HG03045 (cell line): ENCODE data around the gene ATF7IP2.
"Not testable (repeated sequence)": the region's sequence is repeated elsewhere in the genome, so short reads cannot be mapped to it uniquely, and the experiment has no call there.

Experiments used
- ATAC-seq: cut with Tn5 transposase; IDR thresholded peaks from one replicate; pipeline ENCODE4 v1.9.1; 2021; ENCODE audit warnings: mild to moderate bottlenecking, moderate library complexity; ENCODE audit not compliant: unreplicated experiment

ATF7IP2 gene

DNA sequence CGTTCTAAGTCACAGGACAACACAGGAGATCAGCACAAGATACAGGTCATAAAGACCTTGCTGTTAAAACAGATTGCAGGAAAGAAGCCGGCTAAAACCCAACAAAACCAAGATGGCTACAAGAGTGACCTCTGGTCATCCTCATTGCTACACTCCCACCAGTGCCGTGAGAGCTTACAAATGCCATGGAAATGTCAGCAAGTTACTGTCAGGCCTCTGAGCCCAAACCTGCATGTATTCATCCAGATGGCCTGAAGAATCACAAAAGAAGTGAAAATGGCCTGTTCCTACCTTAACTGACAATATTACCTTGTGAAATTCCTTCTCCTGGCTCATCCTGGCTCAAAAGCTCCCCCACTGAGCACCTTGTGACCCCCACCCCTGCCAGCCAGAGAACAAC, 119.4 kb downstream of the ATF7IP2 start:
- ATAC-seq: not testable (repeated sequence)

DNA sequence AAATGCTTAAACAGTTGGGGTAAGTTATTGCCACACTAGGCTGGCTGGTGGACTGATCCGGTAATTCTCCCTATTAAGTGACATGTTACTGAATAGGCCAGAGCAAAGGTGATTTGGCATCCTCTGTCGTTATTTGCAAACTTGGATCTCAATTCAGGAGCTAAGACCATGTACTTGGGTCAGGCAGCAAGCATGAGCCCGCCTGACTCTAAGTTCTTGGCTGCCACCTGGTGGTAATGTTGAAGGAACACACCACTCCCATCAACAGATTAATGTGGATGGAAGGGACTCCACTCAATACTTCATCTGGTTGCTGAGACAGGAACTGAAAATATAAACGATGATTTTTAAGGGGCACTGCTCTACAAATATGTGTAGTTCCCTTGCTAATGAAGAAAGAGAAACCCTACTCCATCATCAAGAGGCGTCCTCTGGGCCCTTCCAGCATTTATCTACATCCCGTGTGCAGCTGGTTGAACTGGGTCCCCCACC, 123.7 kb downstream of the ATF7IP2 start:
- peak; percentile 69 for ATAC-seq

DNA sequence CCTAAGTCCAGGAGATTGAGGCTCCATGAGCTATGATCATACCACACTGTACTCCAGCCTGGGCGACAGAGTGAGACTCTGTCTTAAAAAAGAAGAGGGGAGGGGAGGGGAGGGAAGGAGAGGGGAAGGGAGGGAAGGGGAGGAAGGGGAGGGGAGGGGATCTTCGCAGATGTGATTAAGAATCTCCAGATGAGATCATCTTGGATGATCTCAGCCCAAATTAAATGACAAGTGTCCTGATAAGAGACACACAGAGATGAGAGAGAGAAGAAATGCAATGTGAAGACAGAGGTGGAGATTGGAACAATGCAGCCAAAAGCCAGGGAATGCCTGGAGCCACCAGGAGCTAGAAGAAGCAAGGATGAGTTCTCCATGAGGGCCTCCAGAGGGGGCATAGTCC, 124.4 kb downstream of the ATF7IP2 start:
- ATAC-seq: no peak

DNA sequence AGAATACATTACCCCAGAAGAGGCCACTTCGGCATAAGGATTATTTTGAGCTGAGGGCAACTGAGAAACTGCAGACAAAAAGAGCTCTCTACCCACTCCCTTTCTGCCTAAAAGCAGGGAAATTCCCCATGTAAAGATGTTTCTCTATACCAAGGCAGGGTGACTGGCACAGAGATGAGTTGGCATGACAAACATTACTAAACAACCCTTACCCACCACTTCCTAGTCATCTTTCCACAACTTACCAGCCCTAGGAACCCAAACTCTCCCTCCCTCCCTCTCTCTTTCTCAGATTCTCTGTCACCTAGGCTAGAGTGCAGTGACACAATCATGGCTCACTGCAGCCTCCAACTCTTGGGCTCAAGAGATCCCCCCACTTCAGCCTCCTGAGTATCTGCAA, 126.0 kb downstream of the ATF7IP2 start:
- ATAC-seq: no peak

DNA sequence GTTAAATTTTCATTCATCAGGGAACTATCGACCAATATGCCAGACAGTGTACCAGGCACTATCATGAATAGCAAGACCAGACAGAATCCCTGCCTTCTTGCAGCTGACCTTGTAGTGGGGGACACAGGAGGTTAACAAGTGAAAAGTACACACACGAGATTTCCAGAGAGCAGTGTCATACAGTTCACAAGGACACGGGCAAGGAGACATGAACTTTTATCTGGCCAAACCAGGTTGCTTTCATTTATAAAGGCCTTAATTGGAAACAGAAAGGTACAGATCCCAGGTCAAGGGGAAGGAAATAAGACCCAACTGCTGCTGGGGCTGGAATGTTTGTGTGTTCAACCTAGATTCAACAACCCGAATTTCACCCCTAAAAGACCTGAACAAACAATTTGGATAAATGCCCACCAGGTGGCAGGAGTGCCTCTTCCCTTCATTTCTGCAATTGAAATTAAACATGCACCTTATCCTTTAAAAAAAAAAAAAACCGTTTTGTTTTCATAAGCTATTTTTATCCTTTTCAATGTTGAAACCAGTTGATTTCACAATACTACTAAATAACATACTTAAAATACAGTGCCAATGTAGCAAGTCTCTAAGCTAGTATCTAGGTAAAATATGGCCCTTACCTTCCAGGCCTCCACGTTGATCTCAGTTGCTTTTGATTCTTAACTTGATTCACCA, 128.7 kb downstream of the ATF7IP2 start:
- ATAC-seq: no peak

DNA sequence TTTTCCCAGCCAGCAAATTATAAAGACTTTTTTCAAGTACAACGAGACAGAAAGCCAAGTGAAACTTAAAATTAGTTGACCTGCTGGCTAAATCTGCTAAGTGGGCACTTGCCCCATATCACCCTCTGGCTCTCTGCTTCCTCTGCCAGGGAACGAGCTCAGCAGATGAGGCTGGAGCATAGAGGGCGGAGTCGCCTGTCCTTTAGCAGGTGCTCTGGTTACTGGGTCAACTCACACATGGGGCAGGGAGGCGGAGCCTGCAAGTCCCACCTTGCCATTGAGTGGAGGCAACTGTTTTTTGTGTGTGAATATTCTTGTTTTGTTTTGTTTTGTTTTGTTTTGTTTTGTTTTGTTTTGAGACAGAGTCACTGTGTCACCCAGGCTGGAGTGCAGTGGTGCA, 132.0 kb downstream of the ATF7IP2 start:
- ATAC-seq: no peak

DNA sequence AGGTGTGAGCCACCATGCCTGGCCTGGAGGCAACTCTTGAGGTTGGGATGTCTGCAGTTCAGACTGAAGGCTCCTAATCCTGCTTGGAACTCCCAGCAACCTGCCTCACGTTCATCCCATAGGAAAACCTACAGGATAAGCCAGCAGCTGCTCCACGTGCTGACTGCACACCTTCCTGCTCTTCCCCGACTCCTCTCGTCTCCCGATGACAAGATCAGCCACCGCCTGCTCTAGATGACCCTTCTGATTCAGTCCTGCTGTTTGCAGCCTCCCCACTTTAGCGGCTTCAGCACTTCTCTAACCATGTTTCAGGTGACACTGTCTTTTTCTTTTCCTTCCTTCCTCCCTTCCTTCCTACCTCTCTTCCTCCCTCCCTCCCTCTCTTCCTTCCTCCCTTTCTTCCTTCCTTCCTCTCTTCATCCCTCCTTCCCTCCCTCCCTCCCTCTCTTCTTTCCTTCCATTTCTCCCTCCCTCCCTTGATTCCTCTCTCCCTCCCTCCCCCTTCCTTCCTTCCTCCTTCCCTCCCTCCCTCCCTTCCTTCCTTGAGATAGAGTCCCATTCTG, 132.7 kb downstream of the ATF7IP2 start:
- no peak for ATAC-seq

DNA sequence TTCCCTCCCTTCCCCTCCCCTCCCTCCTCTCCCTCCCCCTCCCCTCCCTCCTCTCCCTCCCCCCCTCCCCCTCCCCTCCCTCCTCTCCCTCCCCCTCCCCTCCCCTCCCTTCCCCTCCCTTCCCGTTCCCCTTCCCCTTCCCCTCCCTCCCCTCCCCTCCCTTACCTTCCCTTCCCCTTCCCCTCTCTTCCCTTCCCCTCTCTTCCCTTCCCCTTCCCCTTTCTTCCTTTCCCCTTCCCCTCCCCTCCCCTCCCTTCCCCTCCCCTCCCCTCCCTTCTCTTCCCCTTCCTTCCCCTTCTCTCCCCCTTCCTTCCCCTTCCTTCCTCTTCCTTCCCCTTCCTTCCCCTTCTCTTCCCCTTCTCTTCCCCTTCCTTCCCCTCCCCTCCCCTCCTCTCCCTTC, 133.4 kb downstream of the ATF7IP2 start:
- no peak for ATAC-seq

DNA sequence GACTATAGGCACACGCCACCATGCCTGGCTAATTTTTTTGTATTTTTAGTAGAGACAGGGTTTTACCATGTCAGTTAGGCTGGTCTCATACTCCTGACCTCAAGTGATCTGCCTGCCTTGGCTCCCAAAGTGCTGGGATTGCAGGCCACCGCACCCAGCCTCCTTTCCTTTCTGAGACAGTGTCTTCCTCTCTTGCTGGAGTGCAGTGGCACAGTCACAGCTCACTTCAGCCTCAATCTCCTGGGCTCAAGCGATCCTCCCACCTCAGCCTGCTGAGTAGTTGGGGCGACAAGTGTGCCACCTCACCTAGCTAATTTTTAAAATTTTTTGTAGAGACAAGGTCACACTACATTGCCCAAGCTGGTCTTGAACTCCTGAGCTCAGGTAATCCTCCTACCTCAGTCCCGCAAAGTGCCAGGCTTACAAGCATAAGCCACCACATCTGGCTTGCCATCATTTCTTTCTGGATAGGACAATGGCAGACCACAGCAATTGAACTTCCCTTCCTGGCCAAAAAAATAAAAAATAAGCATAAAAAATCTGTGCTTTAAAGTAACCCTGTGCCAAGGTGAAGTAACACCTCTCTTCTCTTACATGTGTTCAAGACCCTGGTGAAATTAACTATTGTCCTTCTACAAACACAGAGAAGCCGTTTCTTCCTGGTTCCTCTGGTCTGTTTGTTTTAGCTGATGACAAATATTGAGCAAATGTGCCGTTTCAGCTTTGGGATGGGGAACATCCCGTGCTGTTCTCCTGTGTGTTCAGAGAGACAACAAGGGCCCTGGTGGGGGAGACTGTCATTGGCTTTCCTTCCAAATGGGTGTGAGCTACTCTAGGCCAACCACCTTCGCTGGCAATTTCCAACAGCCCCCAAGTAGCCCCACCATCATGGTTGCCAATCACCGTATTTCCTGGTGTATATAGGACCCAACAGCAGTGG, 134.3 kb downstream of the ATF7IP2 start:
- no peak for ATAC-seq

DNA sequence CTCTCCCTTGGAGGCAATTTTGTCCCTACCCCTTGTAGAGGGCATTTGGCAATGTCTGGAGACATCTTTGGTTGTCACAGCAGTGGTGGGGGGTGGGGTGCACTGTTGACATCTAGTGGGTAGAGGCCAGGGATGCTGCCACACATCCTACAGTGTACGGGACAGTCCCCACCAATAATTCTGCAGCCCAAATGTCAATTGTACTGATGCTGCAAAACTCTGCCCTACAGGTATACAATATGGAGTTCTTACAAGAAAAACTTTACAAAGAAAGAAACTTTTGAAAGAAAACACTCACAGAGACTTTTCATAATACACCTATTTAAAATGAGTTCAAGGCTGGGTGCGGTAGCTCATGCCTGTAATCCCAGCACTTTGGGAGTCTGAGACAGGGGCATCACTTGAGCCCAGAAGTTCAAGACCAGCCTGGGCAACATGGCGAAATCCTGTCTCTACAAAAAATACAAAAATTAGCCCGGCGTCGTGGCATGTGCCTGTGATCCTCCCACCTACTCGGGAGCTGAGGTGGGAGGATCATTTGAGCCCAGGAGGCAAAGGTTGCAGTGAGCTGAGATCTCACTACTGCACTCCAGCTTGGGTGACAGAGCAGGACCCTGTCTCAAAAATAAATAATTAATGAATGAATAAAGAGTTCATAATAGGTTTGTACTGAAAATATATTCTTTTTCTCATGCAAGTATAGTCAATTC, 135.2 kb downstream of the ATF7IP2 start:
- ATAC-seq: no peak

DNA sequence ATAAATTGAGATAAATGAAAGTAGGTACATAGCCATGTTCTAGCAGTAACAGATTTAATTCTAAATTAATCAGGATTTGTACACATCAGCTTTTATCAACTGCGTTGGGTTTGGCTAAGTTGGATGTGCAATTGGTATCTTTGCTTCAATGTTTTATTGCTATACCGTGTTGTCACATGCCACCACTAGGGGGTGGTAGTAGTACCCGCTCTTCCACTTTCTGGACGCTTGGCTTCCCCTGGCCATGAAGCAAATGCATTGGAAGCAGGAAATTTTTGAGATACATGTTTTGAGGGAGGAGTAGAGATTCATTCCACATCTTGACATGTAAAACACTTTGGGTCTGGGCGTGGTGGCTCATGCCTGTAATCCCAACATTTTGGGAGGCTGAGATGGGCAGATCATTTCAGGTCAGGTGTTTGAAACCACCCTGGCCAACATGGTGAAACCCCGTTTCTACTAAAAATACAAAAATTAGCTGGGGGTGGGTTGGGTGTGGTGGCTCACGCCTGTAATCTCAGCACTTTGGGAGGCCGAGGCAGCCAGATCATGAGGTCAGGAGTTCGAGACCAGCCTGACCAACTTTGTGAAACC, 135.9 kb downstream of the ATF7IP2 start:
- ATAC-seq: no peak

DNA sequence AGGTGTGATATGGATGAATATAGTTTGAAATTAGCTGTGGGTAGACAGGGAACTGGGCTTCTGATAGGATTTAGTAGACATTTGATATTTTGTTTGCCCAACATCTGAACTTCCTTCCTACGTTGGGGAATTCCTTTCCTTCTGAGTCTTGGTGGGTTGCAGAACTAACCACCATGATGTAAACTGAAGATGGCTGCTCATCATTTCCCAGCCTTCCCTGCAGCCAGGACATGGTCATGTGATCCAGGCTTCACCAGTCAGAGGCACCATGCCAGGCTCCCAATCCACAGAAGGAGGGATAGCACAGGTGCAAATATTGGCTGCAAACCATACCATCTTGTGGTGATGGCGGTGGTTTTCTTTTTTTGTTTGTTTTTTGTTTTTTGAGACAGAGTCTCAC, 137.1 kb downstream of the ATF7IP2 start:
- ATAC-seq: no peak

DNA sequence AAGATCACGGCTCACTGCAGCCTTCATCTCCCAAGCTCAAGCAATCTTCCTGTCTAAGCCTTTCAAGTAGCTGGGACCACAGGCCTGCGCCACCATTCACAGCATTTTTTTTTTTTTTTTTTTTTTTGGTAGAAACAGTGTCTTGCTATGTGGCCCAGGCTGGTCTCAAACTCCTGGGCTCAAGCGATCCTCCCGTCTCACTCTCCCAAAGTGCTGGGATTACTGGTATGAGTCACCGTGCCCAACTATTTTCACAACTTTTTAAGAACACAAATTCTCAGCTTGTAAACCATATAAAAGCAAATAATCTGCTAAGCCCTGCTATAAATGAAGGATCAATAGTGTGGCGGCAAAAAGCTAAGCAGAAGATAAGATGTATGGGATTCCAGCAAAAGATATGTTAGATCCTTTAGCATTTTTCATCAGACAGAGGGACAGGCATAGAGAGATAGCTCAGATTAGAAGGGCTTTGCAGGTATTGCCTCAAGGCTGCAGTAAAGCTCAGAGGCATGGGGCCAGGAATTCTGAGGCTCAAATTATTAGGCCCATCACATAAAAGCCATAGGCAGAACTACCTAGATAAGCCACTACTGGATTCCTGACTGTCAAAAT, 139.5 kb downstream of the ATF7IP2 start:
- ATAC-seq: no peak

DNA sequence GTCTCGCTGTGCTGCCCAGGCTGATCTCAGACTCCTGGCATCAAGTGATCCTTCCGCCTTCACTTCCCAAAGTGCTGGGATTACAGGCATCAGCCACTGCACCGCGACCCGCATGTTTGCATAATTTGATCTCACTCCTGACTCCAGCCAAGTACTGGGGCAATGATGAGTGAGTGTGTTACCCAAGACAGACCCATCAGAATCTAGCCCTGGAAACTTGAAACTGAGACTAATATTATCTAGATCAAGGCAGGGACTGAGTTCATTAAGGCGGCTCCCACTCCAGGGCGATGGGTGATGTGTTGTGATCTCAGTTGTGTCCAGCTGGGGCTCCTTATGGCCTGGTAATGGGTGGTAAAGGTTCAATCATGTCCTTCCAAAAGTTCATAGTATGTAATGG, 141.1 kb downstream of the ATF7IP2 start:
- no peak for ATAC-seq

DNA sequence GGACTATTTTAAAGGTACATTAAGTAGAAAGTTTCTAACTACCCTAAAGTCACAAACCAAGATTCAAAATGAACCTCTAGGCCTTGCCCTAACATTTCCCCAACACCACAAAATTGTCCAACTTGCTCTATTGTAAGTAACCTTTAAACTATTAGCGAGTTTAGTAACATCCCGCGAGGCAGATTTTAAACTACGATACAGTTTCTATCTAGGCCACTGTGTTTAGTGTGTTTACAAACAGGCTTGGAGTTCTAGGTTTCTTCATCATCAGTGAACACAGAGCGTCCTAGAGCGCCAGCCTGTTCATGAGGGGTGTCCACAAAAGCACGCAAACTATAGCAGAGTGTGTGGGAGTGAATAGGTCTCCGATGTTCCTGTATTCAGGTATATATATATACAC, 142.8 kb downstream of the ATF7IP2 start:
- no peak for ATAC-seq

DNA sequence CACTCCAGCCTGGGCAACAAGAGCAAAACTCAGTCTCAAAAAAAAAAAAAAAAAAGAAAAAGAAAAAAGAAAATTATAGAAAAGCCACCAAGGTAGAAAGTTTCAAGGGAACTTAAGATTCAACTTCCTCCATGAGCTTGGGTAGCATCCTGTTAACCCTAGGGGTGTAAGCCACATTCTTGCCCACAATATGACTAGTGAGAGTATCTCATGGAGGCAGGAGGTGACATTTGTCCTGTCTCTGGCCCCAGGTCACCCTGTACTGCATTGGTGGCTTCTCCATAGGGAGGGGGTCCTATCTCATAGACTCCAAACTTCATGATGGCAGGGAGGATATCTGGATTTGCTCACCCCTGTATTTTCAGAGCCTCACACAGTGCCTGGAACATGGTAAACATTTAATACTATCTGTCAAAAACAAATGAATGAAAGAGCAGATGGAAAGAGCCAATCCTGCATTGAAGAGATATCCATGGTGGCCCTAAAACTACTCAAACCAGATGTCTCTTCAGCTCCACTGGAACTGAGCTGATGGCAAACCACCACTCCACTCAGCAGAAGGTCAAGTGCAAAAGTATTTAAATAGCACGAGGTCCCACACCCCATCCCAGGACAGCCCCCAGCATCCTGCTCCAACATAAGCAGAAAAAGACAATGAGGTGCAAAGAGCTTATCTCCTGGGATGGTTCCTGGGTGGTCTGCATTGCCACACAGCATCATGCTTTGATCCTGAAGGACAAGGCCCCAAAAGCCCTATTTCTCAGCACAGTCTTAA, 144.2 kb downstream of the ATF7IP2 start:
- ATAC-seq: no peak

DNA sequence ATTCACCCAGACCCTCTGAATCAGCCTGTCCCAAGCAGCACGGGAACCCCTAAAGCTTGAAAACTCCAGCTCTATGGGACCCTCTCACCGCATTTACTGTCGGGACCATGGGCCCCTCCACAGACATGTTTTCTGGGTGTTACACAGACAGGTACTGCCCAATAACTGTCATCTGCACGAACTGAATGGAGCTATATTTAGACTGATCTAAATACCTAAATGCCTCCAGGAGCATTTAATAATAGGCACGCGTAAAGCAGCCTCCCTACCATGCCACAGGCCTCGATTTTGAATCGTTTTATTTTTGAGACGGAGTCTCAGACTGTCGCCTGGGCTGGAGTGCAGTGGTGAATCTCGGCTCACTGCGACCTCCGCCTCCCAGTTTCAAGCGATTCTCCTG, 144.8 kb downstream of the ATF7IP2 start:
- ATAC-seq: no peak

DNA sequence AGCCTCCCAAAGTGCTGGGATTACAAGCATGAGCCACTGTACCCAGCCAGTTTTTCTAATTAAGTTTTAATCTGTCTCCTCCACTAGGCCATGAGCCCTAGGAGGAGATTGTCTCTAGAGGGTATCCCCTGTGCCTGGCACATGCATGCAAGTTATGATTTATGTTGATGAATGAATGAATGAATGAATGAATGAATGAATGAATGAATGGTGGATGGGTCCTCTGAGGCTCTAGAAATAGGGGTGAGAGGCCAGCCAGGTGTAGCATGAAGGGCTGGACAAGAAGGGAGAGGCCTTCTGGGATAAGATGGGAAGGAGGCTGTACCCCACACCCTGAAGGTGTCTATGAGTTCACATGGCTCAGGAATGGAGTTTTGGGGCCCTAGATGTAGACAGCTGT, 145.7 kb downstream of the ATF7IP2 start:
- no peak for ATAC-seq
